ENCODE data around the gene IL1RAPL2. TPM values are rescaled to one million over a fixed set of nuclear protein-coding genes. Genes with fewer than 3 reads are reported as not detected.

The IL1RAPL2 gene
- total RNA-seq, 4 donors from 2014 or later: not detected

- in situ Hi-C loops (cut with MboI; ENCODE audit: low sequenced_read_pairs in 4 of 4): no loop called here
- Histone ChIP-seq H3K9me3 (no peaks in the 10 kb centered on the region), H3K36me3 (no peaks in the 10 kb centered on the region), H3K27me3 (peaks cover 0 to 3% (median 0%) of the 10 kb centered on the region in 3 donors), H3K4me1 (no peaks in the 10 kb centered on the region), H3K4me3 (no peak overlapping the region), H3K27ac (no peak overlapping the region)
- TF ChIP-seq CTCF (IDR thresholded peaks at IDR 0.05 in 4 of 5, conservative IDR thresholded peaks at IDR 0.05 in 1 of 5) (no peak), POLR2A (IDR thresholded peaks at IDR 0.05) (no peak)
- DNase-seq (no peak), ATAC-seq (no peak)
- intact Hi-C loops (cut with DNase I; ENCODE audit: low total_unique reads): no loop called here
These were observed 765.2 kb downstream of the IL1RAPL2 start for GRCh38 chrX:105331244-105331643.

GRCh38 chrX:105347373-105347772, 781.4 kb downstream of the IL1RAPL2 start:
- Histone ChIP-seq H3K27me3 (no peaks in the 10 kb centered on the region), H3K36me3 (no peaks in the 10 kb centered on the region), H3K27ac (no peak overlapping the region), H3K9me3 (peaks cover 0 to 7% (median 0%) of the 10 kb centered on the region in 3 donors), H3K4me3 (no peak overlapping the region), H3K4me1 (no peaks in the 10 kb centered on the region)
- no peak for DNase-seq
- TF ChIP-seq CTCF (IDR thresholded peaks at IDR 0.05 in 4 of 5, conservative IDR thresholded peaks at IDR 0.05 in 1 of 5) (no peak), POLR2A (IDR thresholded peaks at IDR 0.05) (no peak)
- intact Hi-C loops (cut with DNase I; ENCODE audit: low total_unique reads) (no loop called here), in situ Hi-C loops (cut with MboI; ENCODE audit: low sequenced_read_pairs in 4 of 4) (no loop called here)
- no peak for ATAC-seq

GRCh38 chrX:105349476-105349875, 783.5 kb downstream of the IL1RAPL2 start:
- DNase-seq (no peak), ATAC-seq (no peak)
- Histone ChIP-seq H3K27me3 (no peaks in the 10 kb centered on the region), H3K27ac (no peak overlapping the region), H3K4me3 (no peak overlapping the region), H3K9me3 (peaks cover 0 to 7% (median 0%) of the 10 kb centered on the region in 3 donors), H3K36me3 (no peaks in the 10 kb centered on the region), H3K4me1 (no peaks in the 10 kb centered on the region)
- TF ChIP-seq CTCF (IDR thresholded peaks at IDR 0.05 in 4 of 5, conservative IDR thresholded peaks at IDR 0.05 in 1 of 5) (no peak), POLR2A (IDR thresholded peaks at IDR 0.05) (no peak)
- intact Hi-C loops (cut with DNase I; ENCODE audit: low total_unique reads) (no loop called here), in situ Hi-C loops (cut with MboI; ENCODE audit: low sequenced_read_pairs in 4 of 4) (no loop called here)

- no peak overlapping the region for H3K4me3 ChIP-seq
- no peaks in the 10 kb centered on the region for H3K36me3 ChIP-seq
- H3K4me1 ChIP-seq: no peaks in the 10 kb centered on the region
- no peaks in the 10 kb centered on the region for H3K27me3 ChIP-seq
- intact Hi-C loops (cut with DNase I; ENCODE audit: low total_unique reads) (no loop called here), in situ Hi-C loops (cut with MboI; ENCODE audit: low sequenced_read_pairs in 4 of 4) (no loop called here)
- TF ChIP-seq CTCF (IDR thresholded peaks at IDR 0.05 in 4 of 5, conservative IDR thresholded peaks at IDR 0.05 in 1 of 5) (no peak), POLR2A (IDR thresholded peaks at IDR 0.05) (no peak)
- H3K9me3 ChIP-seq: no peaks in the 10 kb centered on the region
- DNase-seq (no peak), ATAC-seq (no peak)
- no peak overlapping the region for H3K27ac ChIP-seq
These were observed 809.8 kb downstream of the IL1RAPL2 start for GRCh38 chrX:105375816-105376215.

- Histone ChIP-seq H3K9me3 (no peaks in the 10 kb centered on the region), H3K27ac (no peak overlapping the region), H3K27me3 (peaks cover 0 to 6% (median 0%) of the 10 kb centered on the region in 3 donors), H3K36me3 (no peaks in the 10 kb centered on the region), H3K4me1 (no peaks in the 10 kb centered on the region), H3K4me3 (no peak overlapping the region)
- ATAC-seq (no peak), DNase-seq (no peak)
- intact Hi-C loops (cut with DNase I; ENCODE audit: low total_unique reads) (no loop called here), in situ Hi-C loops (cut with MboI; ENCODE audit: low sequenced_read_pairs in 4 of 4) (no loop called here)
- TF ChIP-seq POLR2A (IDR thresholded peaks at IDR 0.05): no peak
These were observed 858.7 kb downstream of the IL1RAPL2 start for GRCh38 chrX:105424729-105425128.
